BJ (cell line): ENCODE measurements around the gene SPRYD3. TPM values are rescaled to one million over a fixed set of nuclear protein-coding genes. Genes with fewer than 3 reads are reported as not detected.

Source experiments
- CTCF ChIA-PET: fragments of 350-600 bp; formaldehyde crosslinking; extraction: SDS; loops from one replicate; lab custom pipeline; 2021; ENCODE audit warnings: antibody characterized with exemption, inconsistent platforms; lab: Yijun Ruan, JAX
- POLR2A ChIA-PET: fragments of 300-600 bp; sonication (Branson Sonifier 250); formaldehyde crosslinking; extraction: SDS; loops from one replicate; lab custom pipeline; 2021; ENCODE audit warnings: antibody characterized with exemption; lab: Charles Lee
- DNase-seq: peaks from one replicate; pipeline ENCODE4 v3.0.0-alpha.2; 2011; ENCODE audit warnings: low read depth
- H3K27me3 ChIP-seq: 2 replicates; pipeline ENCODE4 v1.6.0; 2011; ENCODE audit warnings: low read length; ENCODE audit not compliant: control insufficient read depth, insufficient read depth
- H3K36me3 ChIP-seq: 2 replicates; pipeline ENCODE4 v1.5.1; 2011; ENCODE audit warnings: low read length; ENCODE audit not compliant: control insufficient read depth, insufficient read depth
- H3K4me3 ChIP-seq: 2 replicates; pipeline ENCODE4 v1.5.1; 2011; ENCODE audit warnings: low read depth, mild to moderate bottlenecking, control low read depth, low read length
- polyA plus RNA-seq: library from polyadenylated mRNA; depleted of rRNA; stranded (reverse); fragments of >200 nt; gene quantifications from 2 replicates; pipeline ENCODE4 v1.2.3, GENCODE V29; 2011
- TF ChIP-seq, protein P1 (sequence below): IDR thresholded peaks from 2 replicates; pipeline ENCODE4 v1.5.1; 2011; ENCODE audit warnings: low read depth, mild to moderate bottlenecking, control low read depth, inconsistent platforms, low read length, moderate library complexity; ENCODE audit not compliant: insufficient read depth

SPRYD3 gene
- polyA plus RNA-seq, 1 experiment = 48.0 TPM

DNA sequence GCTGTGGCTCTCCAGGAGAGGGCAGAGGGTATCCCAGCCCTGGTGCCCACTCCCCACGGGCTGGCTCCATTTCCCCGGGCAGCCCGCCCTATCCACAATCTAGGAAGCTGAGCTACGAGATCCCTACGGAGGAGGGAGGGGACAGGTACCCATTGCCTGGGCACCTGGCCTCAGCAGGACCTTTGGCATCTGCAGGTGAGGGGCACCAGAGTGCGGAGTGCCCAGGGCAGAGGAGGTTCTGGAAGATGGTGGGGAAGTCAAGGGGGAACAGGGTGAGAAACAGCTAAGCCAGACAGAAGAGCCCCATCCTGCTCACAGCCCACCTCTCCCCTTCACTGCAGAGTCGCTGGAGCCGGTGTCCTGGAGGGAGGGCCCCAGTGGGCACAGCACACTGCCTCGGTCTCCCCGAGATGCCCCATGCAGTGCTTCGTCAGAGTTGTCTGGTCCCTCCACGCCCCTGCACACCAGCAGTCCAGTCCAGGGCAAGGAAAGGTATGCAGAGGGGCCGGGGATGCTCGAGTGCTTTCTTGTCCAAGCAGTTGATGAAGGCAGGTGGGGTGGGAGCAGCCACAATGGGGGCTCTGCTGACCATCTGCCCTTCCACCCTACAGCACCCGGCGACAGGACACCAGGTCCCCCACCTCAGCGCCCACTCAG is 19.0 kb downstream of the SPRYD3 start:
- TF ChIP-seq, protein P1, sequence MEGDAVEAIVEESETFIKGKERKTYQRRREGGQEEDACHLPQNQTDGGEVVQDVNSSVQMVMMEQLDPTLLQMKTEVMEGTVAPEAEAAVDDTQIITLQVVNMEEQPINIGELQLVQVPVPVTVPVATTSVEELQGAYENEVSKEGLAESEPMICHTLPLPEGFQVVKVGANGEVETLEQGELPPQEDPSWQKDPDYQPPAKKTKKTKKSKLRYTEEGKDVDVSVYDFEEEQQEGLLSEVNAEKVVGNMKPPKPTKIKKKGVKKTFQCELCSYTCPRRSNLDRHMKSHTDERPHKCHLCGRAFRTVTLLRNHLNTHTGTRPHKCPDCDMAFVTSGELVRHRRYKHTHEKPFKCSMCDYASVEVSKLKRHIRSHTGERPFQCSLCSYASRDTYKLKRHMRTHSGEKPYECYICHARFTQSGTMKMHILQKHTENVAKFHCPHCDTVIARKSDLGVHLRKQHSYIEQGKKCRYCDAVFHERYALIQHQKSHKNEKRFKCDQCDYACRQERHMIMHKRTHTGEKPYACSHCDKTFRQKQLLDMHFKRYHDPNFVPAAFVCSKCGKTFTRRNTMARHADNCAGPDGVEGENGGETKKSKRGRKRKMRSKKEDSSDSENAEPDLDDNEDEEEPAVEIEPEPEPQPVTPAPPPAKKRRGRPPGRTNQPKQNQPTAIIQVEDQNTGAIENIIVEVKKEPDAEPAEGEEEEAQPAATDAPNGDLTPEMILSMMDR = no peak
- DNase-seq = no peak
- Histone ChIP-seq H3K36me3 (peaks cover 62% of the 10 kb centered on the region), H3K4me3 (no peak overlapping the region), H3K27me3 (no peaks in the 10 kb centered on the region)
- ChIA-PET CTCF (interaction anchor here (1.7 to 17.3 kb wide), 3 partner anchors 9 to 13 kb away, joined by 5 to 285 read pairs (median 5); partner anchors contain the start of gene TNS2), POLR2A (interaction anchor here (0.6 kb wide), 1 partner anchor 38 kb away, joined by 17 read pairs; no protein-coding TSS in a partner anchor)

DNA sequence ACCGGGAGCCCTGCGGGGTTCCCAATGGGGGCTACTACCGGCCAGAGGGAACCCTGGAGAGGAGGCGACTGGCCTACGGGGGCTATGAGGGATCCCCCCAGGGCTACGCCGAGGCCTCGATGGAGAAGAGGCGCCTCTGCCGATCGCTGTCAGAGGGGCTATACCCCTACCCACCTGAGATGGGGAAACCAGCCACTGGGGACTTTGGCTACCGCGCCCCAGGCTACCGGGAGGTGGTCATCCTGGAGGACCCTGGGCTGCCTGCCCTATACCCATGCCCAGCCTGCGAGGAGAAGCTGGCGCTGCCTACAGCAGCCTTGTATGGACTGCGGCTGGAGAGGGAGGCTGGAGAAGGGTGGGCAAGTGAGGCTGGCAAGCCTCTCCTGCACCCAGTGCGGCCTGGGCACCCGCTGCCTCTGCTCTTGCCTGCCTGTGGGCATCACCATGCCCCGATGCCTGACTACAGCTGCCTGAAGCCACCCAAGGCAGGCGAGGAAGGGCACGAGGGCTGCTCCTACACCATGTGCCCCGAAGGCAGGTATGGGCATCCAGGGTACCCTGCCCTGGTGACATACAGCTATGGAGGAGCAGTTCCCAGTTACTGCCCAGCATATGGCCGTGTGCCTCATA is 19.6 kb downstream of the SPRYD3 start:
- Histone ChIP-seq H3K4me3 (no peak overlapping the region), H3K36me3 (peaks cover 59% of the 10 kb centered on the region), H3K27me3 (no peaks in the 10 kb centered on the region)
- no peak for DNase-seq
- TF ChIP-seq, protein P1 = no peak
- ChIA-PET POLR2A (no interaction called here), CTCF (interaction anchor here (1.7 to 2.0 kb wide), 2 partner anchors 9 to 12 kb away, joined by 5 read pairs; no protein-coding TSS in a partner anchor)

DNA sequence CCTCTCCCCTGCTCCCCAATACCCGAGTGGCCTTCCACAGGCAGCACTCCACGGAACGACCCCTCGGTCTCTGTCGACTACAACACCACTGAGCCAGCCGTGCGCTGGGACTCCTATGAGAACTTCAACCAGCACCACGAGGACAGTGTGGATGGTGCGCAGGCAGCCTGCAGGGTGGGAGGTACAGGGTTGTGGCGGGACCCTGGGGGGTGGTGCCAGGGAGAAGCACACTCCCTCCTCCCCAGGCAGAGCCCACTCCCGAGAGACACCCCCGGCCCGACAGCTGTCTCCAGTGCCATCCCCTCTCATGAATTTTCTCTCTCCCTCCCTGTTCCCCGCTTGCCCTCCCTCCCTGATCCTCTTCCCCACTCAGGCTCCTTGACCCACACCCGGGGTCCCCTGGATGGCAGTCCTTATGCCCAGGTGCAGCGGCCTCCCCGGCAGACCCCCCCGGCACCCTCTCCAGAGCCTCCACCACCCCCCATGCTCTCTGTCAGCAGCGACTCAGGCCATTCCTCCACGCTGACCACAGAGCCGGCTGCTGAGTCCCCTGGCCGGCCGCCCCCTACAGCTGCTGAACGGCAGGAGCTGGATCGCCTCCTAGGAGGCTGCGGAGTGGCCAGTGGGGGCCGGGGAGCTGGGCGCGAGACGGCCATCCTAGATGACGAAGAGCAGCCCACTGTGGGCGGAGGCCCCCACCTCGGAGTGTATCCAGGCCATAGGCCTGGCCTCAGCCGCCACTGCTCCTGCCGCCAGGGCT is 20.3 kb downstream of the SPRYD3 start:
- H3K36me3 ChIP-seq = peaks cover 60% of the 10 kb centered on the region
- ChIA-PET CTCF (interaction anchor here (2.0 kb wide), 1 partner anchor 12 kb away, joined by 5 read pairs; no protein-coding TSS in a partner anchor), POLR2A (no interaction called here)
- H3K4me3 ChIP-seq = no peak overlapping the region
- no peak for DNase-seq
- H3K27me3 ChIP-seq = no peaks in the 10 kb centered on the region
- TF ChIP-seq, protein P1 = no peak

DNA sequence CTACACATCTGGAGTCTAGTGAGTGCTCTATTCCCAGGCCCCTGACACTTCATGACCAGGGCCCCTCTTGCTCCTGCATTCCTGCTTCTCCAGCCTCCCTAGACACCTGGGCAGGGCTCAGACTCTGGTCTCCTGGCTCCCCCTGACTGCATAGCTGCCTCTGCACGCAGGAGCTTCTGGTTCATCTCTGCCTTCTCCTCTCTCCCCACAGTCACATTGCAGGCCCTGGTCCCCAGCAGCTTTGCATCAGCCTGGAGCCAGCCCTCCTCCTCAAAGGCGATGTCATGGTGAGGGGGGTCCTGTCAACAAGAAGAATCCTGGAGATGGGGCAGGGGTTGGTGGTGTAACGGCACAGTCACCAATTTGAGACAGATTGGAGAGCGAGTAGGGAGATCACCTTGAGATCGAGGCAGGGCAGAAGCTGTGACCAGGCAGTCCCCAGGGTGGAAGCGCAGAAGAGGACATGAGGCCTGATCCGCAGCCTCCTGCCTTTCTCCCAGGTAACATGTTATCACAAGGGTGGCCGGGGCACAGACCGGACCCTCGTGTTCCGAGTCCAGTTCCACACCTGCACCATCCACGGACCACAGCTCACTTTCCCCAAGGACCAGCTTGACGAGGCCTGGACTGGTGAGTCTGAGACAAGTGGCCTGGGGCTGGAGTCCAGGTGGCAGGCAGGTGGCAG is 21.2 kb downstream of the SPRYD3 start:
- TF ChIP-seq, protein P1 = no peak
- H3K4me3 ChIP-seq = no peak overlapping the region
- CTCF ChIA-PET = interaction anchor here (0.6 to 16.5 kb wide), 7 partner anchors 10 to 230 kb away, joined by 3 to 285 read pairs (median 4); partner anchors contain the start of gene IGFBP6
- no peaks in the 10 kb centered on the region for H3K27me3 ChIP-seq
- H3K36me3 ChIP-seq = peaks cover 54% of the 10 kb centered on the region
- POLR2A ChIA-PET = no interaction called here
- DNase-seq = no peak
